ENCODE measurements around the gene PREX1. TPM values are rescaled to one million over a fixed set of nuclear protein-coding genes. Genes with fewer than 3 reads are reported as not detected.

Gene PREX1
- total RNA-seq, 1 experiment from 2014 or later: 3.3 TPM

- TF ChIP-seq EZH2 (IDR thresholded peaks at IDR 0.05; ENCODE audit: low read depth) (no peak), CTCF (conservative IDR thresholded peaks at IDR 0.05) (no peak)
- no peaks in the 10 kb centered on the region; the same call in 1 of the 2 replicates for H4K20me1 ChIP-seq (ENCODE audit: insufficient read depth)
- H3K4me2 ChIP-seq: no peak overlapping the region
- H3K4me1 ChIP-seq (replicated peaks; ENCODE audit: insufficient read depth): no peaks in the 10 kb centered on the region
- no peaks in the 10 kb centered on the region for H3K9me3 ChIP-seq (ENCODE audit: insufficient read depth, low read depth)
- no peaks in the 10 kb centered on the region for H3K27me3 ChIP-seq (ENCODE audit: insufficient read depth, low read depth)
- no peak overlapping the region for H2AFZ ChIP-seq
- no peak for DNase-seq
- H3K4me3 ChIP-seq: no peak overlapping the region
- ChIA-PET POLR2A (ENCODE audit: unreplicated experiment) (no interaction called here), CTCF (no interaction called here)
- BruUV-seq (replicated peaks): no TSS peak
- no peaks in the 10 kb centered on the region for H3K36me3 ChIP-seq (ENCODE audit: low read depth)
- H3K27ac ChIP-seq: no peak overlapping the region
- H3F3A ChIP-seq (ENCODE audit: insufficient read depth, low read depth): no peaks in the 10 kb centered on the region
- no peaks in the 10 kb centered on the region for H3K9me2 ChIP-seq (ENCODE audit: insufficient read depth)
- no peaks in the 10 kb centered on the region for H3K79me2 ChIP-seq (ENCODE audit: low read depth)
- intact Hi-C loops (cut with micrococcal nuclease; ENCODE audit: unreplicated experiment): no loop called here
Measured at GRCh38 chr20:48849299-48849698, 21.5 kb upstream of the PREX1 start.

DNA sequence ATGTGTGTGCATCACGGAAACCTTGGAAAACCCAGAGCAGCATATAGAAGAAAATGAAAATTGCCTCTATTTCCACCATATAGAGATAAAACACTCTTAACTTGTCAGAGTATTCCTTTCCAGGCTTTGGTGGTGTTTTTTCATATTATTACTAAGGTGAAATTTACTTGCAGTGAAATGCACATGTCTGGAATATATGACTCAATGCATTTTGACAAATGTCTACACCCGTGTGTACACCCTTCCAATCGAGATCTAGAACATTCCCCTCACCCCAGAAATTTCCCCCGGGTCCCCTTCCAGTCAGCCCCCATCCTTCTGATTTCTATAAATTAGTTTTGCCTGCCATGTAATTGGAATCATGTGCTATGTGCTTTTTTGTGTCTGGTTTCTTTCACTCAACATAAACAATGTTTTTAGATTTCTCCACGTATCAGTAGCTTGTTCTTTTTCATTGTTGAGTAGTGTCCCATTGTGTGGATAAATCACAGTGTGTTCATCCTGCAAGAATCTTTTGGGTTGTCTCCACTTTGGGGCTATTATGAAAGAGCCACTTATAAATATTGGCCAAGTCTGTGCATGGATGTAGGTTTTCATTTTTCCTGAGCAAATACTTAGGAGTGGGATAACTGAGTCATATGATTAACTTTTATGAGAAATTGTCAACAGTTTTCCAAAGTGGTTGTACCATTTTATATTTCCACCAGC is 19.9 kb upstream of the PREX1 start:
- no peak overlapping the region for H2AFZ ChIP-seq
- no peaks in the 10 kb centered on the region for H3K27me3 ChIP-seq (ENCODE audit: insufficient read depth, low read depth)
- no peaks in the 10 kb centered on the region; the same call in 1 of the 2 replicates for H4K20me1 ChIP-seq (ENCODE audit: insufficient read depth)
- no peaks in the 10 kb centered on the region for H3K36me3 ChIP-seq (ENCODE audit: low read depth)
- intact Hi-C loops (cut with micrococcal nuclease; ENCODE audit: unreplicated experiment): no loop called here
- H3F3A ChIP-seq (ENCODE audit: insufficient read depth, low read depth): peaks cover 3% of the 10 kb centered on the region; the same call in 1 of the 2 replicates
- no peak overlapping the region for H3K4me3 ChIP-seq
- no peak overlapping the region for H3K27ac ChIP-seq
- no peaks in the 10 kb centered on the region for H3K79me2 ChIP-seq (ENCODE audit: low read depth)
- H3K4me1 ChIP-seq (replicated peaks; ENCODE audit: insufficient read depth): no peaks in the 10 kb centered on the region
- H3K9me3 ChIP-seq (ENCODE audit: insufficient read depth, low read depth): no peaks in the 10 kb centered on the region
- no peaks in the 10 kb centered on the region for H3K9me2 ChIP-seq (ENCODE audit: insufficient read depth)
- TF ChIP-seq EZH2 (IDR thresholded peaks at IDR 0.05; ENCODE audit: low read depth) (no peak), CTCF (conservative IDR thresholded peaks at IDR 0.05) (no peak)
- peak in 1 of 2 experiments; percentile 23 for DNase-seq
- no peak overlapping the region for H3K4me2 ChIP-seq
- BruUV-seq (replicated peaks): no TSS peak
- ChIA-PET CTCF (no interaction called here), POLR2A (ENCODE audit: unreplicated experiment) (interaction anchor here (0.5 kb wide), 1 partner anchor 50 kb away, joined by 3 read pairs; no protein-coding TSS in a partner anchor)

- Histone ChIP-seq H2AFZ (no peak overlapping the region), H3K4me2 (no peak overlapping the region), H3K27ac (no peak overlapping the region), H3K36me3 (ENCODE audit: low read depth) (no peaks in the 10 kb centered on the region), H3K27me3 (ENCODE audit: insufficient read depth, low read depth) (no peaks in the 10 kb centered on the region), H3K9me2 (ENCODE audit: insufficient read depth) (no peaks in the 10 kb centered on the region), H3F3A (ENCODE audit: insufficient read depth, low read depth) (peaks cover 11% of the 10 kb centered on the region), H4K20me1 (ENCODE audit: insufficient read depth) (no peaks in the 10 kb centered on the region; the same call in 1 of the 2 replicates), H3K79me2 (ENCODE audit: low read depth) (no peaks in the 10 kb centered on the region), H3K9me3 (ENCODE audit: insufficient read depth, low read depth) (no peaks in the 10 kb centered on the region), H3K4me1 (replicated peaks; ENCODE audit: insufficient read depth) (peaks cover 7% of the 10 kb centered on the region), H3K4me3 (no peak overlapping the region)
- intact Hi-C loops (cut with micrococcal nuclease; ENCODE audit: unreplicated experiment): no loop called here
- no TSS peak for BruUV-seq (replicated peaks)
- CTCF ChIA-PET: interaction anchor here (0.6 kb wide), 1 partner anchor 58 kb away, joined by 3 read pairs; no protein-coding TSS in a partner anchor
- POLR2A ChIA-PET (ENCODE audit: unreplicated experiment): interaction anchor here (0.5 kb wide), 1 partner anchor 51 kb away, joined by 3 read pairs; no protein-coding TSS in a partner anchor
- no peak for TF ChIP-seq CTCF (conservative IDR thresholded peaks at IDR 0.05)
- TF ChIP-seq EZH2 (IDR thresholded peaks at IDR 0.05; ENCODE audit: low read depth): no peak
- DNase-seq: peak in 1 of 2 experiments; percentile 5
Measured at GRCh38 chr20:48846516-48847492, 19.0 kb upstream of the PREX1 start.

All from PC-9 (cell line).